ENCODE measurements around the gene PRDM5.

The PRDM5 gene

DNA sequence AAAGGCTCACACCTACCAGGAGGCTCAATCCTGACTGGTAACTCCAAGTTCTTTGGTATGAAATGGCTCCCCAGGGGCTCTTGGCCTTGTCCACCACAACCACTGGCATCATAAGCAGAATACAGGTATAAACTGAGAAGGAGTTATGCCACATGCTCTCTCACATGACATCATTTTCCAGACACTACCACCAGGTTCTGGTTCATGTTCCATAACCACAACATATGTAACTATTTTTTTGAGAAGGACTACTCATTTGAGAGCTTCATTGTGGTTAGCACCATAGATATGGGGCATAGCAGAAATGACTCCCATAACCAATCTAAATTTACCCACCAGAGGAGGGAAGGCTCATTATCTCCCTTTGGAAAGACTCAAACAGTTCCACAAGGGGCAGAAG lies 19.6 kb downstream of the PRDM5 start:
- DNase-seq, result no peak

DNA sequence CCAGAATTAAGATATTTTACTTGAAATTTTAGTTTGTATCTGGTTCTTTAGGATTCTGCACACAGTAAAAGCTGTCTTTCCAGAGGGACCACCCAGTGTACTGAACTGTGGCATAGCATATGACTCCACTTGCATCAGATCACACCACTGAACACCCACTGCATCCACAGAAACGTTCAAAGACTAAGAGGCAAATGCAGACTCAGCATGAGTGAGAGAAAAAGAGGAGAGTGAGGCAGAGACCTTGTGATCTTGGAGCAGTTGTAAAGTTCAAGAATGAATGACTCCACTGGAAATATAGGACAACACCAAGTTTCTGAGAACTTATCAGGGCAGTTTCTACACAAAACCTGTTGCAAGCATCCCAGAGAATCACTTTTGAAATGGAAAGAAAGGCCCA lies 20.8 kb downstream of the PRDM5 start:
- DNase-seq, result no peak

DNA sequence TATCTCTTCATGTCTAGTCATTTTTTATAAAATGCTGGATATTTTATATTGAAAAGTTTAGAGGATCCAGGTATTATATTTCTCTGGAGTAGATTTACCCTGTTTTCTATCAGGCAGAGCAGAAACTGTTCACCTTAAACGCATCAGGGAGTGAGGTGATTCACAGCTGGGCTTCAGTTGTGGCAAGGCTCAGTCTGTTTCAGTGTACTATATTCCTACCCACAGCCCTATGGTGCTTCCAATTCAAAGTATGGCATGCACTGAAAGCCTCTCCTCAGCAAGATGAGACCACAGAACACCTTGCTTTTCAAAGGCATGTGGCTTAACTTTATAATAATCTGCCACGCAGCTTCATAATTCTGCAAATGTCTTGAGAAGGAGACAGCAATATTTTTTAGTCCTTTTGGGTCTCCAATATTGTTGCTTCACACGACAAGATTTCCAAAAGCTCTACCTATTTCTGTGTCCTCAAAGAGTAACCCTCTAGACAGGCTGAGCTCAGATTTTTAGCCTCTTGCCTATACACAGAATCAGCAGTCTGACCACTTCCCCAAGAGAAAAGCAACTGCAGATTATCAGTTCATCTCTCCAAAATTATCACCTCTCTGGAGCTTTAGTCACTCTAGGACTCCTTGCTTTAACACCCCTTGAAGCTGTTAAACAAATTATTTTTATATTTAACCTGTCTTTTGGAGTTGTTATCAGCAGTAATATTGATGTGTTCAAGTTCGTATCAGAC lies 24.4 kb downstream of the PRDM5 start:
- DNase-seq, result no peak

DNA sequence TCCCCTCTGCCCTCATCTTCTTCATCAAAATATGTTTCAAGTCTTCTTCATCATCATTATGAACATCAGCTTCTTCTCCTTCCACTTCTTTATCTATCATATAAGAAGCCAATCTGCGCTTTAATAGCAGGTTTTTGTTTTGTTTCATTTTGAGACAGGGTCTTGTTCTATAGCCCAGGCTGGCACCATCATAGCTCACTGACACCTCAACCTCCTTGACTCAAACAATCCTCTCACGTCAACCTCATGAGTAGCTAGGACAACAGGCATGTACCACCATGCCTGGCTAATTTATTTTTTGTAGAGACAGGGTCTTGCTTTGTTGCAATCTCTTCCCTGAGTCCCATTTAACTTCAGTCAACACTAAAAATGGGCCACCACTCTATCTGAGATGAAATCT lies 27.0 kb downstream of the PRDM5 start:
- DNase-seq, result no peak

DNA sequence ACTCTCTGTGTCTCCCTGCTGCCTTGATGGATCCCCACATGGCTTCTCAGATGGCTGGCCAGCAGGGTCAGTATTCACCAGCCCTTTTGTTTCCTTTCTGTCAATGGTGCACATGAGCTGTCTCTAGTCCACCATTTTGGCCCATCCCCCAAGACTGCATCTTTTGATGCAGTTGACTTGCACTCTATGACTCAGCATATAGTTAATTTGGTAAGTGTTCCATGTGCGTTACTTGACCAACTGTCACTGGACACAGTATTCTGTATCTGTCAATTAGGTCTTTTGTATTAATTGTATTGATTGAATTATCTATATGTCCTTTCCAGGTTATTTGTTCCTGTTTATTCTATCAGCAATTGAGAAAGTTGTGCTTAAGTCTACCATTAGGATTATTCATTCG lies 29.2 kb downstream of the PRDM5 start:
- no peak for DNase-seq

DNA sequence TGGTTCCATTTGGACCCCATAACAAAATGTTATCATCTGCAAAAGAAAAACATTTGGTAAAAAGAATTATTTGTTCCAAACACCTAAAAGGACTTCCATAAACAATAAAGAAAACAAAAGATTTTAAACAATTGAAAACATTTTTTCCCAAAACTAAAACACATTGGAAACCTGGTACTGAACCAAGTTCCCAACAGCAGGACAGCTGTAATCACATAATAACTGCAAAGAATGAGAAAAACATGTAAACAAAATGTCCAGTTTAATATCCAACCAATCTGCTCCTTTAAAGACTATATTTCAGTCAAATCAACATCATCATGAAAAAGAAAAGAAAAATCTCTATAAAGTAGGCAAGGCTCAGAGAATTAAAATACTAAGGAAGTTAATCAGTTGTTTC lies 36.3 kb downstream of the PRDM5 start:
- no peak for DNase-seq

DNA sequence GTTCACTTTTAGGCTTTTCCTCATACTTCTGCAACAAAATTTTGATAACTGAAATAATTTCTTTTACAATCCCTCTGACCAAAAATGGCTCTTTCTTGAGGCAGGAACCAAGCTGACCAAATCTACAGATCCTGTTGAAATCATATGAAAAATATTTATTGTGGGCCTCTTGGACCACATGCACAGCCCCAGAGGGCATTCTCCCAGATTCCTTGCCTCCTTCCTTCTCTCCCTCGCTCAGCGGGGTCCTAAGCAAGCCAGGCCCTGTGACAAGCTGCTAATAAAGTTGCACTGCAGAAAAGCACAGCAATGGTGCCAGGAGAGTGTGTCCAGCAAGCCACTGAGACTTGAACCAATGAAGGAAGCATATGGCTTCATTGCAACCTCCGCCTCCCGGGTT lies 40.7 kb downstream of the PRDM5 start:
- DNase-seq, result no peak

DNA sequence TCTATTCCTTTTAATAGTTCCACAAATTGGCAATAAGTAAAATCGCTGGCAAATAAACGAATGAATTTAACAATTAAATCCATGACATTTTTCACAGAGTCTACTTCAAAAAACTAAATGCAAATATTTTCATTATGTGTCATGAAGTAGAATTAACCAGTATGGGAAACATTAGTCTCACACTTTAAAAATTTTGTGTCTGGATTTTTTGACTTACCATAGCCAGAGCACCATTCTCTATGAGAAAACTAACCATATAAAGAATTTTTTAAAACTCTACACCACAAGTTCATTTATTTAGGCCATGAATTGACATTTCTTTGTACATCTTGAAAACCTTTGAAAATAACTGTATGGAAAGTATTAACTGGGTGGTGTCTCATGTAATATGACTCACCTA lies 41.2 kb downstream of the PRDM5 start:
- no peak for DNase-seq

DNA sequence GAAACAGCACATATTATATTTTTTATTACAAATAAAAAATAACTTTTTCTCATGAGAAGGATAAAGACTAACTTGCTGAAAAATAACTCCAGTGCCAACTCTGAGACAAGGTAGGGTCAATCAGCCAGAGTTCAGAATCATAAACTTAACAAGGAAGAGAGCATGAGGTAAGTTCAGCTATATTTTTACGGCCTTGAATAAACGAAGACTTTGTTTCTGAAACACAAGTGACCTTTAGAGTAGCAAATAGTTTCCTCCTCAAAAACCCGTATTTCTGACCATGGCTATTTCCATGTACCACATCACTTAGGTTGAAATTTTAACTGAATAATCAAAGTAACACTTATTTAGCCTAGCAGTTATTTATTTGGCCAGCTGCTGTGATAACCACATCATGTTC lies 45.5 kb downstream of the PRDM5 start:
- no peak for DNase-seq

DNA sequence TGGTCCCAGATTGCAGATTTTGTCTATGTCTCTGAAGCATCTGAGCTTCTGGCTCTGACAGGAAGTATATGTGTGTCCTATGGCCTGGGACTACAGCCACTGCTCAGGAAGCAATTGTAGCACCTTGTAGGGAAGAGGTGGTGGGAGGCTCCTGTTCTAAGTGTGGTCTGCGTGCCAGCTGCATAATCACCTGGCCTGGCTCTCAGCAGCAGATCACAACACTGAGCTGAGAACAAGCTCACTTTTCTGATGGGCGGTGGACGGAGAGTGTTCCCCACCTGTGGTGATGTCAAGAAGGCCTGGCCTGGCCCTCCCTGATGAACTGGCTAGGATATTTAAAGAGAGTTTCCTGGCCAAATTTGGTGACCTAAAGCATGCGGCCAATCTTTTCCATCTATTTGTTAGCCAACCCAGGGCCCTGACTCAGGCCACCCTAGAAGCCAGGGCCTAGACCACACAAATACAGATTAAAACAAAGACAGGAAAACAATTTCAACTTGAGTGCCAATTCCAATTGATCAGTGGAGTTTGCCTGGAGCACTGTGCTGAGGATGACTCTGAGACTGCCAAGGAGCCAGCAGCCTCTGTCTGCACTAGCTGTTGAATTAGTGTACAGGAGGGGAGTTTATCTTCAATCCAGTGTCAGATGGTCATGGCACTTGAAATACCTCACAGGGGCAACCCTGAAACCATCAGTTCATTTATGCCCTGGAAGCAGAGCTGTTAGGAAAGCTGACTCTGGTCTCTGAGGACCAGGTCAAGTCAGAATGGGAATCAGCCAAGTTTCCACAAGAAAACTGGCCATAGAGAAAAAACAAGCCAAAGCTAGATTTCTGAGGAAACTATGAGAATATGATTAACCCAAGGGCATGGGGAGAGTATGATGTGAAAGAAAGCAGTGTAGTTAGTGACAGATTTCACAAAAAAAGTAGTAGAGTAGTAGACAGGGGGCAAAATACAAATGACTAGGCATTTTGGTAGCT lies 47.4 kb downstream of the PRDM5 start:
- DNase-seq, result no peak

DNA sequence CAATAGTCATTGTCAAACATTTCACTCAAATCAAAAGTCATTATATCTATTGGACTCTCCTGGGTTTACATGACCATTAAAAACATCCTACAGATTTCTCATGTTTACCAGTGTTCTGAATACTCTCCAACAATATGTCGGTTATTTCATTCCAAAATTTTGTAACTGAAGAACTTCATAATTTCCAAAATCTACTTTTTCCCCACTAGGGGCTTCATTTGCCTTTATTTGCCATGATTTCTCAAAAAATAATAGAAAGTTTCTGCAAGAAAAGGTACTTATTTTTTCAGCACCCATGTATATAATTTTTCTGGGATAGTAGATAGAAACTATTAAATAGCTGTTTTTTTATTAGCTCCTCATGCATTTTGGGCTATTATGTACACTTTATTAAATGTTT lies 49.0 kb downstream of the PRDM5 start:
- DNase-seq, result no peak

DNA sequence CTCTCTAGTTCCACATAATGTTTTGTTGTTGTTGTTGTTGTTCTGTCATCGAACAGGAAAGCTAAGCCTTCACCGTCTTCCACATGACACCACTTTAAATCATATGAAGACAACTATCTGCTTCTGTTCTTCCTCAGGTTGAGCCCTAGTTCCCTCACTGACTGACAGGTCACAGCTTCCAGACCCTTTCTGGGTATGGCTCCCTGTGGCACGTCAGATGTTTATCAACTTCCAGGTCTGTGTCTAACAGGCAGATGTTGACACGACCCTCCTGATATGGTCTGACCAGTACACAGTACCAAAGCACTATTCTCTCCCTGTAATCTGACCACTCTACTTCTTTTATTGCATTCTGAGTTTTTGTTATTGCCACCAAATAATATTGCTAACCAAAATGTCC lies 51.4 kb downstream of the PRDM5 start:
- DNase-seq, result no peak

DNA sequence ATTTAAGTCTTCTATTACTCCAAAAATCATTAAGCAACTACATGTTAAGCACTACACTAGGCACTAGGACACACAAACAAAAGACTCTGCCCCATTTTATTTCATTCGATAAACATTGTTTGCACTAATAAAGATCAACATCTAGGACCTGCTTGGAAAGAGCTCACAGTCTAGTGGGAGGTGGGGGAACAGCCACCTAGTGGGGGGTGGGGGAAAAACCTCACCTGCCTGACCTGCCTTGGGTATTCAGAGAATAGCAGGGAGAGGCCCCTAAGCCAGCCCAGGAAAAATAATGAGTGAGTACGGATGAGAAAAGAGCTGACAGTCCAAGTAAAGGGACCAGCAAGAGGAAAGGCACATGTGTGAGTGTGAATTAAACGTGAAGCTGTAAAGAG lies 52.2 kb downstream of the PRDM5 start:
- no peak for DNase-seq

DNA sequence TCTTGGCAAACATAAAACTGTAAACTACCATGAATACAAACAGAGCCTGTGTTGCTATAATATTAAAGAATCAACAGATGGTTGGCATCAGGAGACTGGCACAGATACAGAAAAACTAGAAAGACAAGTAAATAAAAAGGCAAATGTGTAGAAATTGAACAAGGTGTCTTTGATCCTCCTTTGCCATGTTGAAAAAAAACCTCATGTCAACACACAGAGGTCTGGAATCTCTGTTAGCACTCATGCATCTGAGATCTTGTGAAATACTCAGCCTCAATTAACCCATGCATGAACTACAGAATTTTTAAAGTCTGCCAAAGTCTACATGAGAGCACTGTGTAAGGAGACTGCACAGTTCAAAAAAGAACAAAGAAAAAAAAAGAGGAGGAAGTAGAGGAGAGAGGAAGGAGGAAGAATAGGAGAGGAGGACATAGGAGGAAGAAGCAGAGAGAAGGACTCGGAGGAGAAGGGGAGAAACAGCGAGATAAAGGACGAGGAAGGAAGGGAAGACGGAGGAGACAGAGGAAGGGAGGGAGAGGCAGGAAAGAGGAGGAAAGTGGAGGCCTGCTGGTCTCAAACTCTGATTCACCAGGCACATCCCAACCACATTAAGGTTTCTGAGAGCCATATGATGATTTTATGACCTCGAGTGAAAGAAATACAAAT lies 52.8 kb downstream of the PRDM5 start:
- DNase-seq, result no peak

DNA sequence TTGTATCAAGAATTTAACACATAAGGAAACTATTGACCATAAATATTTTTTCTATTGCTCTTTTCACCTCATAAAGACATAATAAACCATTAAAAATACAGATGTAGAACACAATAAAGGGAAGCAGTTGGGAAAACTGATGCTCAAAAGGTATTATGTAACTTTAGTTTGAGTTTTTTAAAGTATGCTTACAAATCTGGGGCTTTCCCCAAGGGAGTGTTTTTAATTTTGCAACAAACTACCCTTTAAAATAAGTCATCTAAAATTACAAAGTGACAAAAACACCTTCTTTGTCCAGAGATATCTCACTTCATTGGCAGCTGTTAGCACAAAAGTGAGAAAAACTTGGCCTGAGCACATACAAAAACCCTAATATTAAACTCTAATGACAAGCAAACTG lies 55.0 kb downstream of the PRDM5 start:
- DNase-seq, result no peak

DNA sequence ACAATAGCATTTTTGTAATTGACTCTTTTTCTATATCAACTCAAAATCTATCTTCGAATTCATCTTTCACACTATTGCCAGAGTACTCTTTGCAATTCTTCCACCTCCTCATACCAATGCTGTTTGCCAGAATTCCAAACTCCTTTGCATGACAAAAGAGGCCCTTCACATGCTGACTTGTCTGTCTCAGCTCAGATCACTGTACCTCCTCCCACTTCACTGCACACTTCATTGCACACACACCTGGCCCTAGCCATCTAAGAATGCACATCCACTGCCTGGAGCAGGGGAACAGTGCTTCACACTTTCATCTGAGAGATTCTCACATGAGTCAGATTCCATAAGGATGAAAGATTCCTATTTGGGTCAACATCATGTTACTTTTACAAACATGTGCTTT lies 56.5 kb downstream of the PRDM5 start:
- no peak for DNase-seq

DNA sequence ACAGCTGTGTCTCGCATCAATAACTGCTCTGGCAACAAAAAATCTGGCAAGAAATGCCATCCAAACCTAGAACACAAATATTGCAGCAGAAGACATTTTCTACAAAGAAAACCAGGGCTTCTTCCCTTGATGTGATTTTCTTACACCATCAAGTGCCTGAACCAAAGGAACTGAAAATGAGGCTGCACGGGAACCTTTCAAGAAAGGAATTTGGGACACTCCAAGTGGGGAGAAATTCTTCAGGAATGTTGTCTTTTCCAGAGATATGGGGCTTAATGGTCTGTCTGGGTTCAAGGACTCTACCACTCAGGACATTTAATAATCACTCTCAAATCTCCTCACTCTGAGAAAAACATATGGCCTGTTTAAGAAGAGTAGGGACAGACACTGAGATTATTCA lies 57.6 kb downstream of the PRDM5 start:
- no peak for DNase-seq

DNA sequence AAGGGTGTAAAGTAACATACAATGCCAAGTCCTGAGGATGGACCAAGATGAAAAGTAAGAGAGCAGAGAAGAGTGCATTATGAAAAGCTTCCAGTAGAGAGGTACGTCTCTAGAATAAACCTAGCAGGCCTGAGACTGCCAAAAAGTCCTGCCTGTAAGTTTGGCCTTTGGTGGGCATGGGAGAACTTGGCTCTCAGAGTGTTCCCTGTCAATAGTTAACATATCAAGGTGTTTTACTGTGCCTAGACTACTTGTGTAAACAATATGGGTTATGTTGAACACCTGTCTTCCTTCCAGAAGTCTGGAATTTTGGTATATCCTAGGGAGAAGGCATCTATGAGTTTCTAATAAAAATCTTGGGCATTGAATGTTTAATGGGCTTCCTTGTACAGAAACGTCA lies 60.1 kb downstream of the PRDM5 start:
- DNase-seq, result no peak

DNA sequence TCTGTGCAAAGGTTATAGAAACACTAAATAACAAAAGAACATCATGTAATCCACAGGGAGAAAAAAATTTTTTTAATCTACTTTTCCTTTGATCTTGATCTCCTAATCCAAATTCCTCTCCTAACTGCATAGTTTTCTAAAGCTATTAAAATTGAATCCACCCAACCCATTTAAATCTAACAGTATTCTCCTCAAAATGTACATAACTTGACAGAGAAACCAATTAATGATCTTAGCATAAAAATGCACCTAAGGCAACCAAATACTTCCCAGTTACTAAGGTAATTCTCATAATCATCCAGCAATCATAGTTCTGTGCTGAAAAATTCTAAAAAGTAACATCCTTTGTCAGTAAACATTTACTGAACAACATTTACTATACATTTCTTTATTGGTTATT lies 60.7 kb downstream of the PRDM5 start:
- DNase-seq, result no peak

DNA sequence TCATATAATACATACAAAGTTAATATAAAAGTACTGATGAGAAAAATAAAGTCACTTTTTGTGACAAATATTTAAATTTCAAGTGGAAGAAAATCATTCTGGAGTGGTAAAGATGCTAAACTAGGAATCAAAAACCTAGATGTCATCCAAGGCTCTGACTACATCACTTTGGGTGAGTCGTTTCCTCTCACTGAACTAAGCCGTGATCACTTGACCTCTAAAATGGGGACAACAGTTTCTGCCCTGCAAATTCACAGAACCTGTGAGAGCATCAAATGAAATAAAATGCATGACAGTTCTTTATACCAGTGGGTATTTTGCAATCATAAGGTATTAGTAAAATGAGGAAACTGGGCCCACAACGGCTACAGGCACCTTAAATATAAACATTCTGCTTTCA lies 63.8 kb downstream of the PRDM5 start:
- DNase-seq, result no peak

DNA sequence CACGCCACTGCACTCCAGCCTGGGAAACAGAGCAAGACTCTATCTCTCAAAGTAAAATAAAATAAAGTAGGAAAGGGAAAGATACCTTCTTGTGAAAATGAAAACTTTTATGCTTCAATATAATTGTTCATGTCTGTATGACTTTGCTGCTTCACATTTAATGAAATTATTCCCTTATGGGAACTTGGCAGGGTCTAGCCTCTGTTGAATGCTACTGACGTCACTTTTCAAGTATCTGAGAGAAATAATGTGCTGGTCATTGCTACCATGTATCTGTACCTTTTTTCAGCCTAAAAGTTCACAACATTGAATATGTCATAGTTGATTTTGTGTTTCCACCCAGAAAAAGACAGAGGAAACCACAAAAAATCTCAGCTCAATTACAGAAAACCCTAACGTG lies 65.2 kb downstream of the PRDM5 start:
- no peak for DNase-seq

DNA sequence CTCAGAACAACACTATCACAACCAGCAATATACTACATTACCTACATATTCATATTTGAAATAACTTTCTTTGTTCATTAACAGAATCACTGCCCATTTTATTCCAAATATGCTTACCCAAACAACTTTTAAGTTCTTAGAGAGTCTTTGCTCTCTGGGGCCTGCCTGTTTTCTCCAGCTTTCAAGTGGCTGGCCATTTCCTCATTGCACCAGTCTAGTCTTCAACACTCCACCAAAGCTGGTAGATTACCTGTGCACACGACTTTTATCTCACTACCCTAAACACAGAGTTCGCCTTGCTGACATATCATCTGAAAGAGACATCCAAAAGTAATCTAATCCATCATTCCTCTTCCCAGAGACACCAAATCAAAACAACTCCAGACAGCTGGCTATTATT lies 66.2 kb downstream of the PRDM5 start:
- DNase-seq, result no peak

DNA sequence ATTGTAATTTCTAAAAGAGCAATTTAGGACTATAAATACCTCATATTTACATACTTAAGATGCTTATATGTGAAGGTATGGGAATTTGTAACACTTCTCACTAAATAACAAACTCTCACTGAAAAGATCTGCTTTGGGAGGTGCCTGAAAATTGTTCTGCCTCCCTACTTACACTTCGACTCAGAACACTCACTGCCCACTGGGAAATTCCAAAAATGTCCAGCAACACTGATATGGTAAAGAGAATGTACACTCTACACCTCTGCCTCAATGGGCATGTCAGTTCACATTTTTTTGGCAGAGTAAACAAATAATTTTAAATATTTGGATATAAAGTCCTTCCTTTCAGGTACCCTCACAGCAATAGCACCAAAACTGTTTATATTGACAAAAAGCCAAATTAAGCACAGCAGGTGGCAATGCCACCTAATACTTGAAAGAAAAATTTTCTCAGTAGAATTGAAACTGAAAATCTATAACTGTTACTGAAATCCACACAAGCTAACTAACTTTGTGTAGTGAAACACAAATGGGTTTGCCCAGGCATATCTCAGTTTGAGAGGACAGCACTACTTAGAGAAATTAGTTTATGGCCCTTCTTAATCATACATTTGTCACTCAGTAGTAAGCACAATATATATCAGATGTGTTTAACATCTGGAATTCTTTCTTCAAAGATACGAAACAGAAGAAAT lies 67.1 kb downstream of the PRDM5 start:
- DNase-seq, result no peak

Data from NCI-H1930 (cell line).